ENCODE data around the gene ZNF710.

DNA sequence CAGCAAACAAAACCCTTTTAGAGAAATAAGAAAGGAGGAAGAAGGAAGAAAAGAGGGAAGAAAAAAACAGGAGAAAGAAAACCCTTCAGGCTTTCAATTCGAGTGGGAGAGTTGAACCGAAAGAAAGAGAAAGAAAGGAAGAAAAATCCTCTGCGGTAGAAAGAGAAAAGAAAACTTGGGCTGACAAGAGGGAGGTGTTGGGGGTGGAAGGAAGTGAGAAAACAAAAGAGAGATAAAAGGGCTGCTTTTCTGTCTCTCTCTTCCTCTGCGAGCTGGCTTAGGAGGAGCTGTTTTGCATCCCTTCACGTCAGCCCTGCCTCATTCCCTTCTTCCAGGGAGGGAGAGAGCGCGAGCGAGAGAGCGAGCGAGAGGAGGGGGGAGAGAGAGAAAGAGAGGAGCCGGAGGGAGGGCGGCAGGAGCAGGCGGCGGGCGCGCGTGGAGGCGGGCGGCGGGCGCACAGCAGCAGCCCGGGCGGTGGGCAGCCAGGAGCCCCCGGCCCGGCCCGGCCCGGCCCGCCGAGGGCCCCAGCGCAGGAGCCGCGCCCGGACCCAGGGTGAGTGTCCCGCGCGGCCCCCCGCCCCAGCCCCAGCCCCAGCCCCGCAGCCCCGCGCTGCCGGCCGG, at the start of gene ZNF710:
- TF ChIP-seq, protein P1, sequence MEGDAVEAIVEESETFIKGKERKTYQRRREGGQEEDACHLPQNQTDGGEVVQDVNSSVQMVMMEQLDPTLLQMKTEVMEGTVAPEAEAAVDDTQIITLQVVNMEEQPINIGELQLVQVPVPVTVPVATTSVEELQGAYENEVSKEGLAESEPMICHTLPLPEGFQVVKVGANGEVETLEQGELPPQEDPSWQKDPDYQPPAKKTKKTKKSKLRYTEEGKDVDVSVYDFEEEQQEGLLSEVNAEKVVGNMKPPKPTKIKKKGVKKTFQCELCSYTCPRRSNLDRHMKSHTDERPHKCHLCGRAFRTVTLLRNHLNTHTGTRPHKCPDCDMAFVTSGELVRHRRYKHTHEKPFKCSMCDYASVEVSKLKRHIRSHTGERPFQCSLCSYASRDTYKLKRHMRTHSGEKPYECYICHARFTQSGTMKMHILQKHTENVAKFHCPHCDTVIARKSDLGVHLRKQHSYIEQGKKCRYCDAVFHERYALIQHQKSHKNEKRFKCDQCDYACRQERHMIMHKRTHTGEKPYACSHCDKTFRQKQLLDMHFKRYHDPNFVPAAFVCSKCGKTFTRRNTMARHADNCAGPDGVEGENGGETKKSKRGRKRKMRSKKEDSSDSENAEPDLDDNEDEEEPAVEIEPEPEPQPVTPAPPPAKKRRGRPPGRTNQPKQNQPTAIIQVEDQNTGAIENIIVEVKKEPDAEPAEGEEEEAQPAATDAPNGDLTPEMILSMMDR (IDR thresholded peaks at IDR 0.05; ENCODE audit: insufficient read depth, low read depth, low read length) = no peak
- TF ChIP-seq EZH2 (IDR thresholded peaks at IDR 0.05; ENCODE audit: insufficient read depth, low read length) = no peak
